OCI-LY7 (cell line): ENCODE measurements around the gene PVALEF. TPM values are rescaled to one million over a fixed set of nuclear protein-coding genes. Genes with fewer than 3 reads are reported as not detected.

ENCODE experiments used
- BruUV-seq: library from RNA; stranded (reverse); fragments of 400-500 nt; replicated peaks from 2 replicates; lab custom pipeline; 2021; lab: Mats Ljungman, UMichigan
- CTCF ChIA-PET: fragments of 300-600 bp; sonication (Branson Sonifier 250); formaldehyde crosslinking; loops from one replicate; lab custom pipeline; 2022; ENCODE audit warnings: antibody characterized with exemption; ENCODE audit not compliant: unreplicated experiment; lab: Charles Lee
- POLR2A ChIA-PET: fragments of 300-600 bp; sonication (Branson Sonifier 250); formaldehyde crosslinking; loops from one replicate; lab custom pipeline; 2022; ENCODE audit warnings: antibody characterized with exemption; lab: Charles Lee
- DNase-seq: peaks from one replicate; pipeline ENCODE4 v3.0.0-alpha.2; 2015; ENCODE audit warnings: low spot score
- H2AFZ ChIP-seq: fragments of 200-600 bp; sonication (generic), shearing (Covaris generic); 2 replicates; pipeline ENCODE4 v1.6.1; 2014; ENCODE audit warnings: mild to moderate bottlenecking, antibody characterized with exemption, low read length, moderate library complexity
- H3K27ac ChIP-seq: fragments of 200-600 bp; sonication (generic); 2 replicates; pipeline ENCODE4 v1.5.1; 2014; ENCODE audit warnings: mixed run types, low read depth, mild to moderate bottlenecking, moderate library complexity, low read length, inconsistent platforms; ENCODE audit not compliant: poor library complexity, severe bottlenecking
- H3K36me3 ChIP-seq: fragments of 200-600 bp; sonication (generic); 2 replicates; pipeline ENCODE4 v1.6.1; 2014; ENCODE audit warnings: mild to moderate bottlenecking, antibody characterized with exemption, low read length, moderate library complexity, mixed read lengths; ENCODE audit not compliant: insufficient read depth
- H3K4me1 ChIP-seq: fragments of 200-600 bp; sonication (generic); 2 replicates; pipeline ENCODE4 v1.5.1; 2014; ENCODE audit warnings: mild to moderate bottlenecking, low read length; ENCODE audit not compliant: insufficient read depth, poor library complexity, severe bottlenecking
- H3K4me2 ChIP-seq: fragments of 200-600 bp; sonication (generic); 2 replicates; pipeline ENCODE4 v1.6.1; 2014; ENCODE audit warnings: mild to moderate bottlenecking, low read length
- H3K4me3 ChIP-seq: fragments of 200-600 bp; sonication (generic); 2 replicates; pipeline ENCODE4 v1.5.1; 2014; ENCODE audit warnings: mild to moderate bottlenecking, low read depth, low read length; ENCODE audit not compliant: poor library complexity, severe bottlenecking
- H3K79me2 ChIP-seq: fragments of 200-600 bp; sonication (generic); 2 replicates; pipeline ENCODE4 v1.6.1; 2016; ENCODE audit warnings: low read depth, mild to moderate bottlenecking, low read length, moderate library complexity, mixed read lengths; ENCODE audit not compliant: insufficient read depth
- H3K9me2 ChIP-seq: fragments of 200-600 bp; sonication (generic); 2 replicates; pipeline ENCODE4 v1.6.1; 2016; ENCODE audit warnings: mild to moderate bottlenecking, low read length, mixed read lengths; ENCODE audit not compliant: insufficient read depth
- H3K9me3 ChIP-seq: fragments of 200-600 bp; sonication (generic); 2 replicates; pipeline ENCODE4 v1.6.1; 2014; ENCODE audit warnings: mild to moderate bottlenecking, mixed run types, low read length, mixed read lengths
- H4K20me1 ChIP-seq: fragments of 200-600 bp; sonication (generic); 2 replicates; pipeline ENCODE4 v1.6.1; 2014; ENCODE audit warnings: mild to moderate bottlenecking, antibody characterized with exemption, low read length, moderate library complexity, mixed read lengths; ENCODE audit not compliant: insufficient read depth
- EZH2phosphoT487 ChIP-seq: fragments of 200-600 bp; sonication (generic); IDR thresholded peaks from 2 replicates; pipeline ENCODE4 v1.6.1; 2018; ENCODE audit warnings: low read depth, borderline replicate concordance, mild to moderate bottlenecking, mixed run types, antibody characterized with exemption, low read length, moderate library complexity, mixed read lengths
- intact Hi-C: fragments of 100-400 bp; cut with micrococcal nuclease; formaldehyde crosslinking; loops from one replicate; pipeline ENCODE4 v1.10.0; 2022; ENCODE audit not compliant: unreplicated experiment
- total RNA-seq, 2 experiments: library from RNA; depleted of rRNA in 1 of 2; stranded (reverse); fragments of >200 nt in 1 of 2; shearing (Covaris generic) in 1 of 2; gene quantifications; 2 replicates each; pipeline ENCODE4 v1.2.3, GENCODE V29; 2014 to 2022
- TF ChIP-seq, protein P1 (sequence below): fragments of 200-600 bp; sonication (generic); conservative IDR thresholded peaks from 2 replicates; pipeline ENCODE4 v1.5.1; 2014; ENCODE audit warnings: mild to moderate bottlenecking, antibody characterized with exemption, low read length, moderate library complexity, mixed read lengths

The PVALEF gene
- total RNA-seq, 2 experiments from 2014 or later: not detected

- POLR2A ChIA-PET: no interaction called here
- no peak for TF ChIP-seq EZH2phosphoT487
- TF ChIP-seq, protein P1, sequence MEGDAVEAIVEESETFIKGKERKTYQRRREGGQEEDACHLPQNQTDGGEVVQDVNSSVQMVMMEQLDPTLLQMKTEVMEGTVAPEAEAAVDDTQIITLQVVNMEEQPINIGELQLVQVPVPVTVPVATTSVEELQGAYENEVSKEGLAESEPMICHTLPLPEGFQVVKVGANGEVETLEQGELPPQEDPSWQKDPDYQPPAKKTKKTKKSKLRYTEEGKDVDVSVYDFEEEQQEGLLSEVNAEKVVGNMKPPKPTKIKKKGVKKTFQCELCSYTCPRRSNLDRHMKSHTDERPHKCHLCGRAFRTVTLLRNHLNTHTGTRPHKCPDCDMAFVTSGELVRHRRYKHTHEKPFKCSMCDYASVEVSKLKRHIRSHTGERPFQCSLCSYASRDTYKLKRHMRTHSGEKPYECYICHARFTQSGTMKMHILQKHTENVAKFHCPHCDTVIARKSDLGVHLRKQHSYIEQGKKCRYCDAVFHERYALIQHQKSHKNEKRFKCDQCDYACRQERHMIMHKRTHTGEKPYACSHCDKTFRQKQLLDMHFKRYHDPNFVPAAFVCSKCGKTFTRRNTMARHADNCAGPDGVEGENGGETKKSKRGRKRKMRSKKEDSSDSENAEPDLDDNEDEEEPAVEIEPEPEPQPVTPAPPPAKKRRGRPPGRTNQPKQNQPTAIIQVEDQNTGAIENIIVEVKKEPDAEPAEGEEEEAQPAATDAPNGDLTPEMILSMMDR: no peak
- CTCF ChIA-PET: no interaction called here
- Histone ChIP-seq H3K9me3 (no peaks in the 10 kb centered on the region), H3K4me1 (no peaks in the 10 kb centered on the region), H2AFZ (no peak overlapping the region), H3K36me3 (no peaks in the 10 kb centered on the region), H3K27ac (no peak overlapping the region), H3K9me2 (no peaks in the 10 kb centered on the region), H3K4me2 (no peak overlapping the region), H3K79me2 (no peaks in the 10 kb centered on the region), H3K4me3 (no peak overlapping the region), H4K20me1 (no peaks in the 10 kb centered on the region)
- BruUV-seq: no TSS peak
- DNase-seq: no peak
- intact Hi-C loops: loop anchor here (5.0 kb wide), 1 partner anchor 342 kb away; no protein-coding TSS in a partner anchor
These were observed 25.3 kb upstream of the PVALEF start for GRCh38 chr17:81140018-81140417.

- H3K4me1 ChIP-seq: no peaks in the 10 kb centered on the region
- no peak overlapping the region for H3K4me2 ChIP-seq
- DNase-seq: no peak
- no peak overlapping the region for H3K4me3 ChIP-seq
- H2AFZ ChIP-seq: no peak overlapping the region
- no peak overlapping the region for H3K27ac ChIP-seq
- TF ChIP-seq, protein P1: no peak
- no peak for TF ChIP-seq EZH2phosphoT487
- H3K9me2 ChIP-seq: no peaks in the 10 kb centered on the region
- H4K20me1 ChIP-seq: no peaks in the 10 kb centered on the region
- BruUV-seq: no TSS peak
- ChIA-PET POLR2A (interaction anchor here (0.6 kb wide), 1 partner anchor 62 kb away, joined by 3 read pairs; no protein-coding TSS in a partner anchor), CTCF (no interaction called here)
- no peaks in the 10 kb centered on the region for H3K36me3 ChIP-seq
- intact Hi-C loops: loop anchor here (5.0 kb wide), 1 partner anchor 342 kb away; no protein-coding TSS in a partner anchor
- no peaks in the 10 kb centered on the region for H3K9me3 ChIP-seq
- H3K79me2 ChIP-seq: no peaks in the 10 kb centered on the region
These were observed 24.6 kb upstream of the PVALEF start for GRCh38 chr17:81140695-81141094.
